ENCODE results near the gene TCN1. TPM values are rescaled to one million over a fixed set of nuclear protein-coding genes. Genes with fewer than 3 reads are reported as not detected.

TCN1 gene
- total RNA-seq, 2 experiments from 2014 or later, result not detected

- CTCF ChIA-PET, result no interaction called here
- TF ChIP-seq CTCF (IDR thresholded peaks at IDR 0.05), result no peak
- no peaks in the 10 kb centered on the region for H3K4me1 Mint-ChIP-seq (ENCODE audit: low read depth)
- no peak overlapping the region for H3K4me3 ChIP-seq (ENCODE audit: low read length)
- intact Hi-C loops (cut with DNase I, micrococcal nuclease), result no loop called here
- no peaks in the 10 kb centered on the region for H3K36me3 ChIP-seq (ENCODE audit: insufficient read depth, low read length)
- no peaks in the 10 kb centered on the region for H3K27me3 ChIP-seq (ENCODE audit: control insufficient read depth in 1 of 2, insufficient read depth in 2 of 2, low read length in 2 of 2)
- H3K4me1 ChIP-seq (ENCODE audit: insufficient read depth, low read length), result no peaks in the 10 kb centered on the region
- no peak for DNase-seq
- POLR2A ChIA-PET, result no interaction called here
- no peak overlapping the region for H3K4me3 Mint-ChIP-seq
- no peak overlapping the region for H3K27ac Mint-ChIP-seq
- peaks cover under 1% of the 10 kb centered on the region for H3K36me3 Mint-ChIP-seq (ENCODE audit: low read depth)
- H3K9me3 ChIP-seq (ENCODE audit: control insufficient read depth in 1 of 2, insufficient read depth in 1 of 2, low read length in 2 of 2), result peaks cover 4 to 12% of the 10 kb centered on the region in 2 experiments
- H3K27me3 Mint-ChIP-seq, result no peaks in the 10 kb centered on the region
- no peak overlapping the region for H3K27ac ChIP-seq (ENCODE audit: low read depth in 1 of 2, low read length in 2 of 2)
- ATAC-seq (ENCODE audit: poor library complexity), result no peak
- H3K9me3 Mint-ChIP-seq, result peaks cover 2% of the 10 kb centered on the region
Observed at GRCh38 chr11:59883597-59883996, 17.3 kb upstream of the TCN1 start.

- H3K4me1 Mint-ChIP-seq (ENCODE audit: low read depth), result no peaks in the 10 kb centered on the region
- DNase-seq (no peak), ATAC-seq (ENCODE audit: poor library complexity) (no peak)
- CTCF ChIA-PET, result no interaction called here
- H3K9me3 Mint-ChIP-seq, result no peaks in the 10 kb centered on the region
- intact Hi-C loops (cut with DNase I, micrococcal nuclease), result no loop called here
- POLR2A ChIA-PET, result no interaction called here
- Histone ChIP-seq H3K27ac (ENCODE audit: low read depth in 1 of 2, low read length in 2 of 2) (no peak overlapping the region), H3K36me3 (ENCODE audit: insufficient read depth, low read length) (no peaks in the 10 kb centered on the region), H3K27me3 (ENCODE audit: control insufficient read depth in 1 of 2, insufficient read depth in 2 of 2, low read length in 2 of 2) (no peaks in the 10 kb centered on the region), H3K9me3 (ENCODE audit: control insufficient read depth in 1 of 2, insufficient read depth in 1 of 2, low read length in 2 of 2) (no peaks in the 10 kb centered on the region), H3K4me1 (ENCODE audit: insufficient read depth, low read length) (no peaks in the 10 kb centered on the region), H3K4me3 (ENCODE audit: low read length) (no peak overlapping the region)
- no peak overlapping the region for H3K4me3 Mint-ChIP-seq
- no peaks in the 10 kb centered on the region for H3K36me3 Mint-ChIP-seq (ENCODE audit: low read depth)
- H3K27ac Mint-ChIP-seq, result no peak overlapping the region
- H3K27me3 Mint-ChIP-seq, result peaks cover 17% of the 10 kb centered on the region
- no peak for TF ChIP-seq CTCF (IDR thresholded peaks at IDR 0.05)
Observed at GRCh38 chr11:59879567-59879966, 13.3 kb upstream of the TCN1 start.

GRCh38 chr11:59878575-59878974 lies 12.3 kb upstream of the TCN1 start, which contains the start of gene OOSP3:
OOSP3 (plus strand) TSS chr11:59878782; CDS start chr11:59878809, 27 bp downstream.
- Mint-ChIP-seq H3K27ac (no peak within 1 kb of the TSS), H3K36me3 (ENCODE audit: low read depth) (no peaks in the 10 kb centered on the region), H3K27me3 (peaks cover 18% of the 10 kb centered on the region), H3K9me3 (no peaks in the 10 kb centered on the region), H3K4me1 (ENCODE audit: low read depth) (no peaks in the 10 kb centered on the region), H3K4me3 (no peak within 1 kb of the TSS)
- Histone ChIP-seq H3K9me3 (ENCODE audit: control insufficient read depth in 1 of 2, insufficient read depth in 1 of 2, low read length in 2 of 2) (no peaks in the 10 kb centered on the region), H3K27ac (ENCODE audit: low read depth in 1 of 2, low read length in 2 of 2) (no peak within 1 kb of the TSS), H3K27me3 (ENCODE audit: control insufficient read depth in 1 of 2, insufficient read depth in 2 of 2, low read length in 2 of 2) (no peaks in the 10 kb centered on the region), H3K4me1 (ENCODE audit: insufficient read depth, low read length) (no peaks in the 10 kb centered on the region), H3K4me3 (ENCODE audit: low read length) (no peak within 1 kb of the TSS), H3K36me3 (ENCODE audit: insufficient read depth, low read length) (no peaks in the 10 kb centered on the region)
- no peak for ATAC-seq (ENCODE audit: poor library complexity)
- POLR2A ChIA-PET, result no interaction called here
- TF ChIP-seq CTCF (IDR thresholded peaks at IDR 0.05), result no peak
- DNase-seq, result no peak
- CTCF ChIA-PET, result no interaction called here
- intact Hi-C loops (cut with DNase I, micrococcal nuclease), result no loop called here
